Osteoblast (primary cell): ENCODE results near the gene HEXIM1. TPM values are rescaled to one million over a fixed set of nuclear protein-coding genes. Genes with fewer than 3 reads are reported as not detected.

Experiments used
- DNase-seq: peaks from one replicate; pipeline ENCODE4 v3.0.0; 2011; ENCODE audit warnings: low spot score, mixed read lengths; ENCODE audit not compliant: insufficient read length; ENCODE audit errors: missing footprints
- H2AFZ ChIP-seq: 2 replicates; pipeline ENCODE4 v1.6.0; 2011; ENCODE audit warnings: mild to moderate bottlenecking, low read length
- H3K27ac ChIP-seq: 2 replicates; pipeline ENCODE4 v1.5.1; 2011; ENCODE audit warnings: mild to moderate bottlenecking, low read depth, low read length, moderate library complexity
- H3K27me3 ChIP-seq: 2 replicates; pipeline ENCODE4 v1.6.0; 2012; ENCODE audit warnings: mild to moderate bottlenecking, control low read depth, inconsistent platforms, low read length, moderate library complexity; ENCODE audit not compliant: insufficient read depth
- H3K36me3 ChIP-seq: 2 replicates; pipeline ENCODE4 v1.5.1; 2011; ENCODE audit warnings: mild to moderate bottlenecking, low read length, control low read depth, moderate library complexity; ENCODE audit not compliant: insufficient read depth
- H3K4me1 ChIP-seq: 2 replicates; pipeline ENCODE4 v1.5.1; 2011; ENCODE audit warnings: mild to moderate bottlenecking, low read length, control low read depth, moderate library complexity; ENCODE audit not compliant: insufficient read depth
- H3K4me2 ChIP-seq: 2 replicates; pipeline ENCODE4 v1.6.0; 2011; ENCODE audit warnings: mild to moderate bottlenecking, low read length; ENCODE audit not compliant: insufficient read depth
- H3K4me3 ChIP-seq: fragments of 200-600 bp; sonication (generic); 3 replicates; pipeline ENCODE4 v1.5.1; 2012; ENCODE audit warnings: mild to moderate bottlenecking, low read length, inconsistent platforms; ENCODE audit not compliant: insufficient read depth
- H3K79me2 ChIP-seq: 2 replicates; pipeline ENCODE4 v1.6.0; 2012; ENCODE audit warnings: mild to moderate bottlenecking, low read length, control low read depth, inconsistent platforms; ENCODE audit not compliant: insufficient read depth
- H3K9me3 ChIP-seq: 2 replicates; pipeline ENCODE4 v1.5.1; 2011; ENCODE audit warnings: low read depth, low read length, control low read depth
- H4K20me1 ChIP-seq: 2 replicates; pipeline ENCODE4 v1.6.0; 2012; ENCODE audit warnings: mild to moderate bottlenecking, low read length, control low read depth; ENCODE audit not compliant: insufficient read depth
- total RNA-seq: library from RNA; depleted of rRNA; stranded (reverse); fragments of >200 nt; gene quantifications from 2 replicates; pipeline ENCODE4 v1.2.3, GENCODE V29; 2012
- TF ChIP-seq, protein P1 (sequence below): IDR thresholded peaks from 2 replicates; pipeline ENCODE4 v1.5.1; 2011; ENCODE audit warnings: mild to moderate bottlenecking, low read depth, low read length, moderate library complexity; ENCODE audit errors: extremely low read depth

HEXIM1 gene
- total RNA-seq, 1 donor = 10.9 TPM

DNA sequence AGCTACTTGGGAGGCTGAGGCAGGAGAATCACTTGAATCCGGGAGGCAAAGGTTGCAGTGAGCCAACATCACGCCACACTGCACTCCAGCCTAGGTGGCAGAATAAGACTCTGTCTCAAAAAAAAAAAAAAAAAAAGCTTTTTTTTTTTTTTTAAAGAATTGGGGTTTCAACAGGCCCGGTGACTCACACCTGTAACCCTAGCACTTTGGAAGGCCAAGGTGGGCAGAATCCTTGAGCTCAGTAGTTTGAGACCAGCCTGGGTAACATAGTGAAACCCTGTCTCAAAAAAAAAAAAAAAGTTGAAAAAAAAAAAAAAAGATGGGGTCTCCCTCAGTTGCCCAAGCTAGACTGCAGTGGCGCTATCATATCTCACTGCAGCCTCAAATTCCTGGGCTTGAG is 6.8 kb downstream of the HEXIM1 start:
- H3K27ac ChIP-seq = no peak overlapping the region
- no peaks in the 10 kb centered on the region for H3K9me3 ChIP-seq
- H3K79me2 ChIP-seq = peaks cover 77% of the 10 kb centered on the region
- peaks cover 11% of the 10 kb centered on the region for H4K20me1 ChIP-seq
- DNase-seq = no peak
- no peak overlapping the region for H3K4me2 ChIP-seq
- TF ChIP-seq, protein P1, sequence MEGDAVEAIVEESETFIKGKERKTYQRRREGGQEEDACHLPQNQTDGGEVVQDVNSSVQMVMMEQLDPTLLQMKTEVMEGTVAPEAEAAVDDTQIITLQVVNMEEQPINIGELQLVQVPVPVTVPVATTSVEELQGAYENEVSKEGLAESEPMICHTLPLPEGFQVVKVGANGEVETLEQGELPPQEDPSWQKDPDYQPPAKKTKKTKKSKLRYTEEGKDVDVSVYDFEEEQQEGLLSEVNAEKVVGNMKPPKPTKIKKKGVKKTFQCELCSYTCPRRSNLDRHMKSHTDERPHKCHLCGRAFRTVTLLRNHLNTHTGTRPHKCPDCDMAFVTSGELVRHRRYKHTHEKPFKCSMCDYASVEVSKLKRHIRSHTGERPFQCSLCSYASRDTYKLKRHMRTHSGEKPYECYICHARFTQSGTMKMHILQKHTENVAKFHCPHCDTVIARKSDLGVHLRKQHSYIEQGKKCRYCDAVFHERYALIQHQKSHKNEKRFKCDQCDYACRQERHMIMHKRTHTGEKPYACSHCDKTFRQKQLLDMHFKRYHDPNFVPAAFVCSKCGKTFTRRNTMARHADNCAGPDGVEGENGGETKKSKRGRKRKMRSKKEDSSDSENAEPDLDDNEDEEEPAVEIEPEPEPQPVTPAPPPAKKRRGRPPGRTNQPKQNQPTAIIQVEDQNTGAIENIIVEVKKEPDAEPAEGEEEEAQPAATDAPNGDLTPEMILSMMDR = no peak
- no peaks in the 10 kb centered on the region for H3K27me3 ChIP-seq
- H3K36me3 ChIP-seq = no peaks in the 10 kb centered on the region
- H3K4me3 ChIP-seq = no peak overlapping the region
- H3K4me1 ChIP-seq = peaks cover 28% of the 10 kb centered on the region
- no peak overlapping the region for H2AFZ ChIP-seq

DNA sequence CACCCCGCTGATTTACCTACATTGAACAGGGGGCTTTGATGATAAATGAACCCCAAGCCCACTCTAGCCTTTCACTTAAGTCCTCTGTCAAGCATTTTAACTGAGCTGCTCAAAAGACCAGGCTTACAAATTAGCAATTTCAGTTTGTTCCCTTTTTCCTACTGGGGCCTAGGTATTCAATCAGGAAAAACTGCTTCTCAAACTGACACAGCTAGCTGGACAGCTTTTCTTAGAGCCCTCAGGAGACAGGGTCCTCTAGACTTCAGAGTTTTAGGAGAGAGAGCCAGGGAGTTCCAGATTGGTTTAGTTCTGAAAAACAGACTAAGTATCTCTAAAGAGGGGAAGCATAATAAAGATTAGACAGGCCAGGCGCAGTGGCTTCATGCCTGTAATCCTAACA is 7.2 kb downstream of the HEXIM1 start:
- Histone ChIP-seq H3K9me3 (no peaks in the 10 kb centered on the region), H4K20me1 (peaks cover 11% of the 10 kb centered on the region), H3K36me3 (no peaks in the 10 kb centered on the region), H3K27me3 (no peaks in the 10 kb centered on the region), H3K4me3 (no peak overlapping the region), H3K27ac (no peak overlapping the region), H3K4me2 (no peak overlapping the region), H3K4me1 (peaks cover 30% of the 10 kb centered on the region), H3K79me2 (peaks cover 77% of the 10 kb centered on the region), H2AFZ (no peak overlapping the region)
- DNase-seq = no peak
- TF ChIP-seq, protein P1 = no peak

DNA sequence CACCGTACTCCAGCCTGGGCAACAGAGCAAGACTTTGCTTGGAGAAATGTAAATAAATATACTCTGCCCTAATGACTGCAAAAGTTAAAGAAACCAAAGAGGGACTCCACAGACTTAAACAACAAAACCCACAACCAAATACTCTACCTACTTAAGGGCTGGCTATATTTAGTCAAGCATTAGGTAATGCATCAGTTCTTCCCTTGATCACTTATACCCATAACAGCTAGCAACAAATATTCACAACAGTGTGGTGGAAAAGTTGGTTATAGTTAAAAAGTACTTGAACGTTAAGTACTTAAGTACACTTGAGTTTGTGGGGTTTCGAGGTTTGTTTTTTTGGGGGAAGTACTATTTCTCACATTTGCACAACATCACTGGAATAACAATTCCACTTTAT is 8.0 kb downstream of the HEXIM1 start:
- Histone ChIP-seq H3K27ac (no peak overlapping the region), H3K9me3 (no peaks in the 10 kb centered on the region), H3K36me3 (no peaks in the 10 kb centered on the region), H3K4me1 (peaks cover 29% of the 10 kb centered on the region), H4K20me1 (peaks cover 6% of the 10 kb centered on the region), H3K4me3 (no peak overlapping the region), H2AFZ (no peak overlapping the region), H3K27me3 (no peaks in the 10 kb centered on the region), H3K79me2 (peaks cover 77% of the 10 kb centered on the region), H3K4me2 (no peak overlapping the region)
- TF ChIP-seq, protein P1 = no peak
- no peak for DNase-seq

DNA sequence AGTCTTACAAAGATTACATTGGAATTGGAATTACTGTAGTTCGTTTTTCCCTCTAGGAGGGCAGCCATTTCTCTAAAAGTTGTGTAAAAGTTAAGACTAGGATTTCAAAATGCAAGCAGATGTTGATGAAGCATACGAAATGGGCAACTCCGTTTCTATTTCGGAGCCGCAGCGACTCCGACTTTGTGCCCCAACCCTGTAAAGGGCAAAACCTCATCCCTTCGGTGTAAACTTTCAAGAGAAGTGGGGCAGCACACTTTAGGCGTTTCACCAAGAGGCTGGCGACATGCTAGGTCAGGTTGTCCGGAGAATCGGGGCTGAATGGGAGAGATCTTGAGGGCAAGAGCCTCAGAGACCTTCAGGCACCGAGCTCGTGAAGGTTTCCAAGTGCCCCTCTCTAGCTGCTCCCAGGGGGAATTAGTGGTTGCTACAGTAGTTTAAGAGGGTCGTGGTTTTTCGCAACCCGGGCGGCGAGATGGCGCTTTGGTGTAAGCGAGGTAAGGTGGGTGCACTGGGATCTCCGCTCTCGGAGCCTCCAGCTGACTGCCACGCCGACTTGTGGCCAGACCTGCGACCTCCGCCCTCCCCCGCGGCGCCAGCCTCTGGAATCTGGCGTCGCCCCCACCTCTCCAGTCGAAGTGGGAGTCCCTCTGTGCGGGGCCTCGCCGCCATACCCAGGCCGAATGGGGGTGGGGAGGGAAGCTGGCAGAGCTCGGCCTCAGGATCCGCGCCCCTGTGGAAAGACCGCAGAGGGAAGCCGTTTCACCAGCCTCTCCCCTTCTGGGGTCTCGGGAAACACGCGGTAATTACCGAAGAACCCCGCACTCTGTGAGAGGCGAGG is 12.4 kb downstream of the HEXIM1 start:
- H3K79me2 ChIP-seq = peaks cover 55% of the 10 kb centered on the region
- no peaks in the 10 kb centered on the region for H3K27me3 ChIP-seq
- peak; percentile 88 for DNase-seq
- no peaks in the 10 kb centered on the region for H3K36me3 ChIP-seq
- no peaks in the 10 kb centered on the region for H4K20me1 ChIP-seq
- H2AFZ ChIP-seq = peak overlapping the region; percentile 69
- H3K4me1 ChIP-seq = peaks cover 33% of the 10 kb centered on the region
- peak overlapping the region; percentile 99 for H3K27ac ChIP-seq
- H3K9me3 ChIP-seq = no peaks in the 10 kb centered on the region
- H3K4me2 ChIP-seq = peak overlapping the region; percentile 86
- peak overlapping the region; percentile 96 for H3K4me3 ChIP-seq
- TF ChIP-seq, protein P1 = peak; percentile 21
